HL-60 (cell line): ENCODE measurements around the gene GBX1.

Experiments
- GABPA ChIP-seq: IDR thresholded peaks from 2 replicates; pipeline ENCODE4 v1.6.1; 2012; ENCODE audit warnings: low read depth
- POLR2AphosphoS5 ChIP-seq: IDR thresholded peaks from 2 replicates; pipeline ENCODE4 v1.6.1; 2012; ENCODE audit warnings: low read depth
- TF ChIP-seq, protein P1 (sequence below): IDR thresholded peaks from one replicate; pipeline ENCODE4 v1.5.1; 2011; ENCODE audit warnings: low read length, control low read depth, inconsistent platforms; ENCODE audit not compliant: insufficient read depth
- TF ChIP-seq, protein P2 (sequence below): IDR thresholded peaks from 2 replicates; pipeline ENCODE4 v1.6.1; 2012; ENCODE audit warnings: low read depth; ENCODE audit not compliant: insufficient replicate concordance

DNA sequence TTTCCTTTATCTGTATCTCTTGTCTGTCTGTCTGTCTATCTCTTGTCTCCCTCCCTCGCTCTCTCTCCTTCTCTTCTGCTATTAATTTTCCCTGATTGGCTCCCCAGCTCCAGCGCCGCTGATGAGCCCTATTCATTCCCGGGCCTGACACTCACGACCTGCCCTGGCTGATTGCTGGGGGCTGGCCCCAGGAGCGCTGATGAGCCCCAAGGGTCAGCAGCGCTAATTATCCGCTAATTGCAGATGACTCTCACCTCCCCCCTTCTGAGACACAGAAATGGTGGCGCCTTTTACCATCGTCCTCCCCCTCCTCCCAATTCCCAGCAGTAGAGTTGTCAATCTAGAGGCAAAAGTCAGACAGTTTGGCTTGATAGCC is 1.3 kb upstream of the GBX1 start:
- TF ChIP-seq, protein P1, sequence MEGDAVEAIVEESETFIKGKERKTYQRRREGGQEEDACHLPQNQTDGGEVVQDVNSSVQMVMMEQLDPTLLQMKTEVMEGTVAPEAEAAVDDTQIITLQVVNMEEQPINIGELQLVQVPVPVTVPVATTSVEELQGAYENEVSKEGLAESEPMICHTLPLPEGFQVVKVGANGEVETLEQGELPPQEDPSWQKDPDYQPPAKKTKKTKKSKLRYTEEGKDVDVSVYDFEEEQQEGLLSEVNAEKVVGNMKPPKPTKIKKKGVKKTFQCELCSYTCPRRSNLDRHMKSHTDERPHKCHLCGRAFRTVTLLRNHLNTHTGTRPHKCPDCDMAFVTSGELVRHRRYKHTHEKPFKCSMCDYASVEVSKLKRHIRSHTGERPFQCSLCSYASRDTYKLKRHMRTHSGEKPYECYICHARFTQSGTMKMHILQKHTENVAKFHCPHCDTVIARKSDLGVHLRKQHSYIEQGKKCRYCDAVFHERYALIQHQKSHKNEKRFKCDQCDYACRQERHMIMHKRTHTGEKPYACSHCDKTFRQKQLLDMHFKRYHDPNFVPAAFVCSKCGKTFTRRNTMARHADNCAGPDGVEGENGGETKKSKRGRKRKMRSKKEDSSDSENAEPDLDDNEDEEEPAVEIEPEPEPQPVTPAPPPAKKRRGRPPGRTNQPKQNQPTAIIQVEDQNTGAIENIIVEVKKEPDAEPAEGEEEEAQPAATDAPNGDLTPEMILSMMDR, result no peak
- TF ChIP-seq POLR2AphosphoS5 (no peak), GABPA (no peak)
- TF ChIP-seq, protein P2, sequence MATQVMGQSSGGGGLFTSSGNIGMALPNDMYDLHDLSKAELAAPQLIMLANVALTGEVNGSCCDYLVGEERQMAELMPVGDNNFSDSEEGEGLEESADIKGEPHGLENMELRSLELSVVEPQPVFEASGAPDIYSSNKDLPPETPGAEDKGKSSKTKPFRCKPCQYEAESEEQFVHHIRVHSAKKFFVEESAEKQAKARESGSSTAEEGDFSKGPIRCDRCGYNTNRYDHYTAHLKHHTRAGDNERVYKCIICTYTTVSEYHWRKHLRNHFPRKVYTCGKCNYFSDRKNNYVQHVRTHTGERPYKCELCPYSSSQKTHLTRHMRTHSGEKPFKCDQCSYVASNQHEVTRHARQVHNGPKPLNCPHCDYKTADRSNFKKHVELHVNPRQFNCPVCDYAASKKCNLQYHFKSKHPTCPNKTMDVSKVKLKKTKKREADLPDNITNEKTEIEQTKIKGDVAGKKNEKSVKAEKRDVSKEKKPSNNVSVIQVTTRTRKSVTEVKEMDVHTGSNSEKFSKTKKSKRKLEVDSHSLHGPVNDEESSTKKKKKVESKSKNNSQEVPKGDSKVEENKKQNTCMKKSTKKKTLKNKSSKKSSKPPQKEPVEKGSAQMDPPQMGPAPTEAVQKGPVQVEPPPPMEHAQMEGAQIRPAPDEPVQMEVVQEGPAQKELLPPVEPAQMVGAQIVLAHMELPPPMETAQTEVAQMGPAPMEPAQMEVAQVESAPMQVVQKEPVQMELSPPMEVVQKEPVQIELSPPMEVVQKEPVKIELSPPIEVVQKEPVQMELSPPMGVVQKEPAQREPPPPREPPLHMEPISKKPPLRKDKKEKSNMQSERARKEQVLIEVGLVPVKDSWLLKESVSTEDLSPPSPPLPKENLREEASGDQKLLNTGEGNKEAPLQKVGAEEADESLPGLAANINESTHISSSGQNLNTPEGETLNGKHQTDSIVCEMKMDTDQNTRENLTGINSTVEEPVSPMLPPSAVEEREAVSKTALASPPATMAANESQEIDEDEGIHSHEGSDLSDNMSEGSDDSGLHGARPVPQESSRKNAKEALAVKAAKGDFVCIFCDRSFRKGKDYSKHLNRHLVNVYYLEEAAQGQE, result no peak
